GM12864 (cell line): ENCODE measurements around the gene MPPE1.

Experiments
- DNase-seq: peaks from one replicate; pipeline ENCODE4 v3.0.0-alpha.2; 2011; ENCODE audit warnings: low read depth
- H3K4me3 ChIP-seq: 2 replicates; pipeline ENCODE4 v1.5.1; 2011; ENCODE audit warnings: mild to moderate bottlenecking, low read depth, low read length, control low read depth
- TF ChIP-seq, protein P1 (sequence below): IDR thresholded peaks from 2 replicates; pipeline ENCODE4 v1.5.1; 2011; ENCODE audit warnings: low read depth, mild to moderate bottlenecking, moderate library complexity, low read length, control low read depth, inconsistent platforms; ENCODE audit errors: missing control alignments

Gene MPPE1

GRCh38 chr18:11880586-11881304 lies 27.4 kb downstream of the MPPE1 start:
- TF ChIP-seq, protein P1, sequence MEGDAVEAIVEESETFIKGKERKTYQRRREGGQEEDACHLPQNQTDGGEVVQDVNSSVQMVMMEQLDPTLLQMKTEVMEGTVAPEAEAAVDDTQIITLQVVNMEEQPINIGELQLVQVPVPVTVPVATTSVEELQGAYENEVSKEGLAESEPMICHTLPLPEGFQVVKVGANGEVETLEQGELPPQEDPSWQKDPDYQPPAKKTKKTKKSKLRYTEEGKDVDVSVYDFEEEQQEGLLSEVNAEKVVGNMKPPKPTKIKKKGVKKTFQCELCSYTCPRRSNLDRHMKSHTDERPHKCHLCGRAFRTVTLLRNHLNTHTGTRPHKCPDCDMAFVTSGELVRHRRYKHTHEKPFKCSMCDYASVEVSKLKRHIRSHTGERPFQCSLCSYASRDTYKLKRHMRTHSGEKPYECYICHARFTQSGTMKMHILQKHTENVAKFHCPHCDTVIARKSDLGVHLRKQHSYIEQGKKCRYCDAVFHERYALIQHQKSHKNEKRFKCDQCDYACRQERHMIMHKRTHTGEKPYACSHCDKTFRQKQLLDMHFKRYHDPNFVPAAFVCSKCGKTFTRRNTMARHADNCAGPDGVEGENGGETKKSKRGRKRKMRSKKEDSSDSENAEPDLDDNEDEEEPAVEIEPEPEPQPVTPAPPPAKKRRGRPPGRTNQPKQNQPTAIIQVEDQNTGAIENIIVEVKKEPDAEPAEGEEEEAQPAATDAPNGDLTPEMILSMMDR: no peak
- no peak overlapping the region for H3K4me3 ChIP-seq
- no peak for DNase-seq

- TF ChIP-seq, protein P1: no peak
These were observed 30.5 kb downstream of the MPPE1 start for GRCh38 chr18:11877497-11878135.

DNA sequence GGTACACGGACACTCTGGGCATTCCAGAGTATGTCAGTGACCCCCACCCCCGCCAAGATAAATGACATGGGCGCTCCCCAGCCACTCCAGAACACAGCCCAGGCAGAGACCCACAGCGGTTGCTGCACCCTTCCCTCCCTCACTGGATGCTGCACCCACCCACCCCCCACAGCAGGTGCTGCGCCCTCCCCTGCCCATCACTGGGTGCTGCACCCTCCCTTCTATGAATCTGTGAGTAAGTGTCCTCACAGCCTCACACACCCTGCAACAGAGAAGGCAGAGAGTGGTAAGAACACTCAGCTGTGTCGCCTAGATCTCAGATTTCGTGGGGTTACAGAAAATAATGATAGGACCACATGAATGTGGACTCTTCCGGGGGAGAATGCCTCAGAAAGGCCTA lies 33.4 kb downstream of the MPPE1 start:
- TF ChIP-seq, protein P1: no peak
- no peak overlapping the region for H3K4me3 ChIP-seq
- DNase-seq: no peak

More at GRCh38 chr18:11877497-11878135, 30.5 kb downstream of the MPPE1 start:
- no peak for DNase-seq
- H3K4me3 ChIP-seq: no peak overlapping the region

DNA sequence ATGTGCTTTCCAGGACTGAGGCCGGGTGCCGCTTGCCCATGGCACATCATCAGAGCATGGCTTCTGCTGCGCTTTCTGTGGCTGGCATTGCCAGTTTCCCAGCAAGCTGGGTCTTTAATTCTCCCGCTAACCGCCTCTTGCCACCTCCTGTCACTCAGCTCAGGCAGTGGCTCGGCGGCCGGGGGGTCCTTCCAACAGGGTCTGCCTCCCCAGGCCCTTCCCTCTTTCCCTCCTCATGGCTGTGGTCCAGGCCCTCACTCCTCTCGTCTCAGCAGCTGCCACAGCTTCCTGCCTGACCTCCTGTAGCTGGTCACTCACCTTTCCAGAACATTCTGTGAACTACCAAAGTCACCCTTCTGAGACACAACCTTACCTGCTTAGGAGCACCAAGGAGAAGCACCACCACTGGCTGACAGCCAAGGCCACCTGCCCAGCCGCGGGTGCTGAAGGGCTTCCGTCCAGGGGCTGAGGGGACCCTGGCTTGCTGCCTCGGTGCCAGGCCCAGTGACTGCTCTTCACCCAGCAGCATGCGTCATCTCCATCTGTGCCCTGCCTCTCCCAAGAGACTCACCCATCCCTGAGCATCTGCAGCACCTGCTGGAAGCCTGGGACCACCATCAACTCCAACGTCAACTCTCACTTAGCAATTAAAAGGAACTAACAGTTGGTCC lies 34.3 kb downstream of the MPPE1 start:
- no peak for DNase-seq
- no peak overlapping the region for H3K4me3 ChIP-seq
- TF ChIP-seq, protein P1: no peak

- no peak for DNase-seq
- no peak overlapping the region for H3K4me3 ChIP-seq
- TF ChIP-seq, protein P1: peak; percentile 53
These were observed 35.5 kb downstream of the MPPE1 start for GRCh38 chr18:11872479-11873136.

DNA sequence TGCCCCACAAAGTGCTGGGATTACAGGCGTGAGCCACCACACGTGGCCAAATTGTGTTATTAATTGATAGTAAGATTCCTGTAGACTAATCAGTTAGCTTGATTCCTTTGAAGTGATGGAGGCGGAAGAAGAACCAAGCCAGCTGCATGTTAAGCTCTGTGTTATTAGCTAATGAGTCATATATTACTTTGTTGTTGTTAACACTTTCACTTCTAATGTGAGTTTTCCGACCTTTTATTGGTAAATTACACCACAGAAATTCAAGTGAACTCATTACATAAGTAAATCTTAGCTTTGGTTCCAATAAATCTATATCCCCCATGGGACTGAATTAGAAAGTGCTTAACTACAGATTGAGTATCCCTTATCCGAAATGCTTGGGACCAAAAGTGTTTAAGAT lies 36.6 kb downstream of the MPPE1 start:
- no peak for DNase-seq

More for the DNA sequence above, 36.6 kb downstream of the MPPE1 start:
- no peak overlapping the region for H3K4me3 ChIP-seq
- TF ChIP-seq, protein P1: no peak
